ENCODE results near the gene HSDL2.
"Not testable (repeated sequence)": the region's sequence is repeated elsewhere in the genome, so short reads cannot be mapped to it uniquely, and the experiment has no call there.

HSDL2 gene

GRCh38 chr9:112377087-112377486 lies 2.8 kb upstream of the HSDL2 start:
- ATAC-seq (replicated peaks) (no peak), DNase-seq (no peak)
- H3K27ac Mint-ChIP-seq, result no peak overlapping the region
- no peak overlapping the region for H3K4me3 Mint-ChIP-seq
- H3K4me1 Mint-ChIP-seq, result peaks cover 25 to 44% of the 10 kb centered on the region in 2 donors
- no peaks in the 10 kb centered on the region for H3K27me3 Mint-ChIP-seq
- H3K9me3 Mint-ChIP-seq, result no peaks in the 10 kb centered on the region
- H3K36me3 Mint-ChIP-seq, result no peaks in the 10 kb centered on the region

GRCh38 chr9:112377684-112378327 lies 2.1 kb upstream of the HSDL2 start:
- no peak for ATAC-seq (replicated peaks)
- H3K27me3 Mint-ChIP-seq, result no peaks in the 10 kb centered on the region
- H3K36me3 Mint-ChIP-seq, result no peaks in the 10 kb centered on the region
- no peak for DNase-seq
- H3K27ac Mint-ChIP-seq, result no peak overlapping the region
- peak overlapping the region in 1 of 2 donors; percentile 10 for H3K4me3 Mint-ChIP-seq
- peaks cover 25 to 45% of the 10 kb centered on the region in 2 donors for H3K4me1 Mint-ChIP-seq
- H3K9me3 Mint-ChIP-seq, result no peaks in the 10 kb centered on the region

GRCh38 chr9:112378328-112379176 lies 1.4 kb upstream of the HSDL2 start:
- peak overlapping the region; percentile 98 for H3K27ac Mint-ChIP-seq
- H3K4me3 Mint-ChIP-seq, result peak overlapping the region; percentile 97 to 99
- H3K9me3 Mint-ChIP-seq, result no peaks in the 10 kb centered on the region
- DNase-seq (peak; percentile 13), ATAC-seq (replicated peaks) (peak; percentile 5 to 10)
- H3K36me3 Mint-ChIP-seq, result no peaks in the 10 kb centered on the region
- H3K27me3 Mint-ChIP-seq, result no peaks in the 10 kb centered on the region
- peaks cover 28 to 53% of the 10 kb centered on the region in 2 donors for H3K4me1 Mint-ChIP-seq

DNA sequence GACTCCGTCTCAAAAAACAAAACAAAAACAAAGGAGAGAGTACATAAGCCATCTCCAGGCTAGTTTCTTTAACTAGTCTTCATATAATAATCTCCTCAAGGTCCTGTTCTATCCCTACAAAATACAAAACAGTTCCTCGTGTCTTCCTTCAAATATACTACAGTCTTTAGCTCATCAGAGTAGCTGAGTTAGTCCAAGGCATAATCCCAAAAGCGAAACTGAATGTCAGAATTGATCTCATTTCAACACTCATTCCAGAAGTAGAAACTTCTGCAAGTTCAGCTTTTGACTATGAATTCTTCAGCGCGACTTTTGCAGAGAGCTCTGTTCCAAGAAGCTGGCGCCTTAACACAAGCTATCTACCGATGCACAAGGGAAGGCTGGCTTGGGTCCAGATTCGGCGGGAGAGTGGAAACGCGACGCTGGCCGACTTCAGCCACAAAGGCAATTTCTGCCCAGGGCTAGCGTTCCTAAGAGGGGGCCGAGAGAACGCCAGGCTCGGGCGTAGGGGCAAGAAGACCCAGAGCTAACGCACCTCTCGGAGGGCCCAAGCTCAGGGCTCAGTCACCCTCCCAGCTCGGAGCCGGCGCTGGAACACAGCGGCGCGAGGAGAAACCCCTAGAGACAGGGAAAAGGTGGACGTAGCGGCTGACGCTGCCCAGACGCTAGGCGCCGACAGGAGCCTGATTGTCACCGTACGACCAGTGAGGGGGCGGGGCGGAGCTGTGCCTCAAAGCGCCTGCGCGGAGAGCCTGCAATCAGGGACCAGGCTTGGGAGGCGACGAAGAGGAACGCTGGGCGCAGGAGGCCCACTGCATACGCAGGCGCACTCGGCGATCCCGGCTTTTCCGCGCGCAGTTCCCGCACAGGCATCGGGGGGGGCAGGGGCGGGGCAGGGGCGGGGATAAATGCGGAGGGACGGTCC lies 469 bp upstream of the HSDL2 start:
- Mint-ChIP-seq H3K4me1 (peaks cover 32 to 61% of the 10 kb centered on the region in 2 donors), H3K9me3 (no peaks in the 10 kb centered on the region)

DNA sequence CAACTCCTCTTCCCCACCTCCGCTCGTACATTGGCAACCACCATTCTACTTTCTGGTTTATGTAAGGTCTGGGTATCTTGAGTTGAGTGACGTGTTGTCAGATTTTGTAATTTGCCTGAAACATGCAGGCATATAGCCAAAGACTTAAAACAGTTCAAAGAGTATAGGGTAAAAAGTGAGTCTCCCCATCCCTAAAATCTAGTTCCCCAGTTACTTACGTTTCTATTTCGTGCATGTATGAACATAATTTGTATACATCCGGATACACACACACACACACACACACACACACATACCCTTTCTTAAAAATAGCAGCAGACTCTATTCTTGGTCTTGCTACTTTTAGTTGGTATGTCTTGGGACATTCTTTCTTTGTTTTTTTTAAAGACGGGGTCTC lies 915 bp downstream of the HSDL2 start:
- DNase-seq (no peak), ATAC-seq (replicated peaks) (no peak)
- H3K27me3 Mint-ChIP-seq, result no peaks in the 10 kb centered on the region
- H3K4me1 Mint-ChIP-seq, result peaks cover 37 to 61% of the 10 kb centered on the region in 2 donors
- H3K9me3 Mint-ChIP-seq, result no peaks in the 10 kb centered on the region
- H3K27ac Mint-ChIP-seq, result peak overlapping the region; percentile 98
- H3K36me3 Mint-ChIP-seq, result no peaks in the 10 kb centered on the region
- H3K4me3 Mint-ChIP-seq, result peak overlapping the region; percentile 97 to 99

More for the DNA sequence above, 469 bp upstream of the HSDL2 start:
- DNase-seq (peak; percentile 96), ATAC-seq (replicated peaks) (peak; percentile 85 to 89)
- Mint-ChIP-seq H3K4me3 (peak overlapping the region; percentile 97 to 99), H3K27me3 (no peaks in the 10 kb centered on the region), H3K36me3 (no peaks in the 10 kb centered on the region), H3K27ac (peak overlapping the region; percentile 98)

- ATAC-seq (replicated peaks) (no peak), DNase-seq (no peak)
- Mint-ChIP-seq H3K4me3 (no peak overlapping the region), H3K27me3 (no peaks in the 10 kb centered on the region), H3K4me1 (peaks cover 35 to 64% of the 10 kb centered on the region in 2 donors), H3K9me3 (no peaks in the 10 kb centered on the region), H3K27ac (no peak overlapping the region), H3K36me3 (peaks cover 0 to 3% of the 10 kb centered on the region in 2 donors)
These were observed 2.2 kb downstream of the HSDL2 start for GRCh38 chr9:112382066-112382465.

- Mint-ChIP-seq H3K4me1 (peaks cover 31 to 59% of the 10 kb centered on the region in 2 donors), H3K4me3 (no peak overlapping the region), H3K9me3 (no peaks in the 10 kb centered on the region), H3K27me3 (no peaks in the 10 kb centered on the region), H3K36me3 (peaks cover 3% of the 10 kb centered on the region in 2 donors), H3K27ac (peak overlapping the region; percentile 3)
- DNase-seq (no peak), ATAC-seq (replicated peaks) (no peak)
These were observed 2.8 kb downstream of the HSDL2 start for GRCh38 chr9:112382501-112383364.

GRCh38 chr9:112384219-112384618 lies 4.3 kb downstream of the HSDL2 start:
- no peak overlapping the region for H3K4me3 Mint-ChIP-seq
- H3K27me3 Mint-ChIP-seq, result no peaks in the 10 kb centered on the region
- peaks cover 24 to 47% of the 10 kb centered on the region in 2 donors for H3K4me1 Mint-ChIP-seq
- H3K36me3 Mint-ChIP-seq, result peaks cover 3% of the 10 kb centered on the region in 2 donors
- H3K9me3 Mint-ChIP-seq, result no peaks in the 10 kb centered on the region
- DNase-seq (no peak), ATAC-seq (replicated peaks) (no peak)
- peak overlapping the region; percentile 37 for H3K27ac Mint-ChIP-seq

DNA sequence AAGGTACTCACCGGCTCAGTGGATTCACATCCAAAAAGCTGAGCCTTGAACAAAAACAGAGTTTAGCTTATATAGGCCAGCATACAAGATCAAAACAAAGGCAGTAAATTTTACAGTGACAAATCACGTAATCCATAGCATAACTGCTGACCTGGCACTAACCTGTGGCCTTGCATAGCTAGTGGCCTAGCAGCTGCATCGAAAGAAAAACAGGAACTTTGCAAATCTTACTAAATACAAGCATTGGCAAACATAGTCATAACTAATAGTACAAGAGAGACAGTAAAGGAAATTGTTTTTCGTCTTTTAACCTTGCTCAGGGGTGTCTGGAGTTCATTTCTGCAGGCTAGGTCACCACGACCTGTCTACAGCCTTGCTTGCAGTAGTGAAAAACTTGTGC lies 4.8 kb downstream of the HSDL2 start:
- H3K4me3 Mint-ChIP-seq, result no peak overlapping the region
- no peaks in the 10 kb centered on the region for H3K27me3 Mint-ChIP-seq
- H3K36me3 Mint-ChIP-seq, result peaks cover 3% of the 10 kb centered on the region in 2 donors
- H3K4me1 Mint-ChIP-seq, result peaks cover 24 to 47% of the 10 kb centered on the region in 2 donors
- no peak for DNase-seq
- peak overlapping the region; percentile 37 for H3K27ac Mint-ChIP-seq
- no peaks in the 10 kb centered on the region for H3K9me3 Mint-ChIP-seq
- ATAC-seq (replicated peaks), result peak; percentile 42 to 48

DNA sequence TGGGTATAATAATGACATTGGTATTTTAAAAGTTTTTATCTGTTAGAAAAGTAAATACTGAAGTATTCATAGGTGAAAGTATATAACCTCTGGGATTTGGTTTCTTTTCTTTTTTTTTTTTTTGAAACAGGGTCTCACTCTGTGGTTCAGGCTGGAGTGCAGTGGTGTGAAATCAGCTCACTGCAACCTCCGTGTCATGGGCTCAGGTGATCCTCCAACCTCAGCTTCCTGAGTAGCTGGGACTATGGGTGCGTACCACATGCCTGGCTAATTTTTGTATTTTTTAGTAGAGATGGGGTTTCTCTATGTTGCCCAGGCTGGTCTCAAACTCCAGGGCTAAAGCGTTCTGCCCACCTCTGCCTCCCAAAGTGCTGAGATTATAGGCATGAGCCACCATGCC lies 7.2 kb downstream of the HSDL2 start:
- Mint-ChIP-seq H3K36me3 (peaks cover 3 to 8% of the 10 kb centered on the region in 2 donors), H3K27me3 (no peaks in the 10 kb centered on the region), H3K9me3 (no peaks in the 10 kb centered on the region)

DNA sequence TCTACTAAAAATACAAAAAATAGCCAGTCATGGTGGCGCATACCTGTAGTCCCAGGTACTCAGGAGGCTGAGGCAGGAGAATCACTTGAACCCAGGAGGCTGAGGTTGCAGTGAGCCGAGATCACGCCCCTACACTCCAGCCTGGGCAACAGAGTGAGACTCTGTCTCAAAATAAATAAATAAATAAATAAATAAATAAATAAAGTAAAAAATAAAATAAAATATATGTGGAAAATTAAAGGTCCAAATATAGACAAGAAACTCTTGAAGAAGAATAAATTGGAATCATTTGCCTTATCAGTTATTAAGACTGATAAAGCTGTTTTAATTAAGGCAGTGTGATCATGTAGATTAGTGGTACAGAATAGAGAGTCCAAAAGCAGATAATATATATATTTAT lies 10.0 kb downstream of the HSDL2 start:
- ATAC-seq (replicated peaks); H3K27ac Mint-ChIP-seq; H3K27me3 Mint-ChIP-seq; H3K9me3 Mint-ChIP-seq; H3K4me3 Mint-ChIP-seq; DNase-seq: not testable (repeated sequence)
- Mint-ChIP-seq H3K36me3 (peaks cover 6 to 12% of the 10 kb centered on the region in 2 donors), H3K4me1 (peaks cover 4 to 11% of the 10 kb centered on the region in 2 donors)

More for the DNA sequence above, 7.2 kb downstream of the HSDL2 start:
- DNase-seq (no peak), ATAC-seq (replicated peaks) (no peak)
- no peak overlapping the region for H3K27ac Mint-ChIP-seq
- peaks cover 15 to 33% of the 10 kb centered on the region in 2 donors for H3K4me1 Mint-ChIP-seq
- H3K4me3 Mint-ChIP-seq, result no peak overlapping the region

- H3K4me1 Mint-ChIP-seq; H3K27ac Mint-ChIP-seq; DNase-seq; H3K27me3 Mint-ChIP-seq; ATAC-seq (replicated peaks); H3K4me3 Mint-ChIP-seq; H3K9me3 Mint-ChIP-seq: not testable (repeated sequence)
- peaks cover 3 to 15% of the 10 kb centered on the region in 2 donors for H3K36me3 Mint-ChIP-seq
These were observed 12.1 kb downstream of the HSDL2 start for GRCh38 chr9:112391936-112392560.

DNA sequence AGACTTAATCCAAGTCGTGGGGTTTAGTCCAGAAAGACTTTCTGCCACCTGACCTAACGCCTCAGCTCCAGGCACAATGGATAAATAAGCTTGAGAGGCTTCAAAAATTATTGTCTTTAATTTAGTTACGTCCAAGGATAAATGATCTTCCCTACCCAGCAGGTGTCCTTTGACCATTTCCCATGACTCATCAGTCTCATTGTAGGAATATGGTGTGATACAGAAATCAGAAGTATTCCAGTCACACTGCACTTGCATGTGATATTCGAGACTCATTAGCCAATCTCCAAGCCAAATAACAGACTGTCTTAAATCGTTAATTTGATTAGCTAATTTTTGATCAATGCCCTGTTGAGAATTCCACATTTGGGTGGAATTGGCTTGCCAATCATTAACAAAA lies 13.2 kb downstream of the HSDL2 start:
- H3K27me3 Mint-ChIP-seq; H3K27ac Mint-ChIP-seq; DNase-seq; H3K4me3 Mint-ChIP-seq; H3K4me1 Mint-ChIP-seq; ATAC-seq (replicated peaks); H3K9me3 Mint-ChIP-seq: not testable (repeated sequence)
- H3K36me3 Mint-ChIP-seq, result peaks cover 8 to 17% of the 10 kb centered on the region in 2 donors
